Common myeloid progenitor, CD34-positive (primary cell): ENCODE measurements around the gene LOXL1.
A peak's percentile ranks its signal among the peaks of the same experiment; 100 is the strongest.

Experiments used
- CTCF ChIA-PET: fragments of 350-600 bp; sonication (Branson Sonifier 250); formaldehyde crosslinking; loops from one replicate; lab custom pipeline; 2021; ENCODE audit warnings: antibody characterized with exemption; lab: Charles Lee
- POLR2A ChIA-PET: fragments of 350-600 bp; sonication (Branson Sonifier 250); formaldehyde crosslinking; loops from one replicate; lab custom pipeline; 2021; ENCODE audit warnings: antibody characterized with exemption; lab: Charles Lee
- DNase-seq, 3 donors: peaks; one replicate each; pipeline versions ENCODE4 v3.0.0 to v3.0.0-alpha.2; 2013
- H3K27ac ChIP-seq, 2 experiments: 1 replicate in 1 of 2; 2 replicates in 1 of 2; pipeline ENCODE4 v1.7.0; 2013; ENCODE audit warnings: inconsistent platforms in 2 of 2, low read length in 2 of 2, mild to moderate bottlenecking in 2 of 2, low read depth in 1 of 2, moderate library complexity in 1 of 2; ENCODE audit not compliant: severe bottlenecking in 2 of 2, insufficient read depth in 1 of 2, poor library complexity in 1 of 2
- H3K27me3 ChIP-seq, 5 experiments: replicated peaks in 2 of 5; 1 replicate in 3 of 5; 2 replicates in 2 of 5; pipeline versions ENCODE4 v1.6.1 to v1.7.0; 2013; ENCODE audit warnings: low read length in 4 of 5, mild to moderate bottlenecking in 2 of 5, moderate library complexity in 2 of 5, inconsistent platforms in 1 of 5; ENCODE audit not compliant: insufficient read depth in 5 of 5, control insufficient read depth in 4 of 5
- H3K36me3 ChIP-seq, 4 experiments: 1 replicate in 2 of 4; 2 replicates in 2 of 4; pipeline versions ENCODE4 v1.6.1 to v1.7.0; 2013; ENCODE audit warnings: low read length in 3 of 4, control low read depth in 1 of 4, mild to moderate bottlenecking in 1 of 4; ENCODE audit not compliant: control insufficient read depth in 4 of 4, insufficient read depth in 4 of 4
- H3K4me1 ChIP-seq, 4 experiments: 1 replicate in 3 of 4; 2 replicates in 1 of 4; pipeline versions ENCODE4 v1.6.1 to v1.7.1; 2013; ENCODE audit warnings: low read length in 3 of 4, mild to moderate bottlenecking in 3 of 4, control low read depth in 1 of 4, inconsistent platforms in 1 of 4, moderate library complexity in 1 of 4; ENCODE audit not compliant: control insufficient read depth in 4 of 4, insufficient read depth in 4 of 4; ENCODE audit errors: control extremely low read depth in 1 of 4
- H3K4me3 ChIP-seq, 7 experiments: 1 replicate in 4 of 7; 2 replicates in 3 of 7; pipeline versions ENCODE4 v1.5.1 to v1.7.0; 2013; ENCODE audit warnings: mild to moderate bottlenecking in 7 of 7, low read length in 6 of 7, moderate library complexity in 6 of 7, inconsistent platforms in 2 of 7, low read depth in 2 of 7, control low read depth in 1 of 7; ENCODE audit not compliant: insufficient read depth in 4 of 7, control insufficient read depth in 1 of 7; ENCODE audit errors: extremely low read depth in 1 of 7
- H3K9me3 ChIP-seq, 5 experiments: 1 replicate in 4 of 5; 2 replicates in 1 of 5; pipeline versions ENCODE4 v1.6.1 to v1.7.1; 2013; ENCODE audit warnings: low read length in 4 of 5, mild to moderate bottlenecking in 2 of 5, inconsistent platforms in 1 of 5, low read depth in 1 of 5, moderate library complexity in 1 of 5; ENCODE audit not compliant: control insufficient read depth in 4 of 5, insufficient read depth in 2 of 5; ENCODE audit errors: control extremely low read depth in 1 of 5
- WGBS: methylation state at CpG from one replicate; pipeline ENCODE4 v1.1.5; 2013; ENCODE audit not compliant: insufficient coverage; 5-methylcytosine and 5-hydroxymethylcytosine counted together

The LOXL1 gene

GRCh38 chr15:73994912-73995622, 68.8 kb downstream of the LOXL1 start:
- peaks cover 25 to 85% (median 72%) of the 10 kb centered on the region in 4 experiments for H3K4me1 ChIP-seq
- POLR2A ChIA-PET, result interaction anchor here (0.8 to 1.4 kb wide), 3 partner anchors 10 to 22 kb away, joined by 3 read pairs; no protein-coding TSS in a partner anchor
- H3K27me3 ChIP-seq, result no peaks in the 10 kb centered on the region
- H3K4me3 ChIP-seq, result peak overlapping the region; percentile 58 to 99 (median 88)
- WGBS, result 0% methylated on average over 14 of the region's 18 CpGs
- peak overlapping the region; percentile 74 to 95 for H3K27ac ChIP-seq
- CTCF ChIA-PET, result interaction anchor here (0.7 to 11.1 kb wide), 11 partner anchors 10 to 41 kb away, joined by 3 to 96 read pairs (median 6); no protein-coding TSS in a partner anchor
- H3K9me3 ChIP-seq, result no peaks in the 10 kb centered on the region
- H3K36me3 ChIP-seq, result peaks cover 2 to 25% (median 13%) of the 10 kb centered on the region in 4 experiments
- DNase-seq, result no peak

DNA sequence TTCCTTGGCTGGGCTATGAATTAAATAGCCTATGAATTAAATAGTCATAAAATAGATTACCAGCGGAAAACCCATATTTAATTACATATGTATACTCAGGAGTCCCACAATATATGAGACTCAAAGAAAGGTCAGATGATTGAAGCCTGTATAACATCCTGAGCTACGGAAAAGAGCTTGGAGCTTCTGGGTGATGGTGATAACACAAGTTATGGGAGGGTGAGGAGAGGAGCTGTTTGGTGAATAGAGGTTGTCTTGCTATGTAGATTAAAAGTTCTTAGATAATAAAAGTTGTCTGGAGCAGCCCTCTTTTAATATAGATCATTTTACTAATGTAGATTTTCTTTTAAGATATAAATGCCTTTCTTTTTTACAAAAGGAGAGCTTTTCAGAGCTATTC, 70.0 kb downstream of the LOXL1 start:
- peak overlapping the region in 1 of 2 experiments; percentile 95 for H3K27ac ChIP-seq
- WGBS, result 29% methylated on average over 1 of the region's 2 CpGs
- ChIA-PET CTCF (interaction anchor here (0.9 to 2.8 kb wide), 9 partner anchors 8 to 39 kb away, joined by 3 to 12 read pairs (median 4); no protein-coding TSS in a partner anchor), POLR2A (no interaction called here)
- H3K9me3 ChIP-seq, result no peaks in the 10 kb centered on the region
- H3K27me3 ChIP-seq, result no peaks in the 10 kb centered on the region
- H3K4me1 ChIP-seq, result peaks cover 28 to 76% (median 69%) of the 10 kb centered on the region in 4 experiments
- peak overlapping the region in 6 of 7 experiments; percentile 86 to 99 (median 89) for H3K4me3 ChIP-seq
- peaks cover 5 to 30% (median 16%) of the 10 kb centered on the region in 4 experiments for H3K36me3 ChIP-seq
- no peak for DNase-seq

GRCh38 chr15:73996939-73997338, 70.7 kb downstream of the LOXL1 start:
- no peaks in the 10 kb centered on the region for H3K27me3 ChIP-seq
- CTCF ChIA-PET, result interaction anchor here (0.9 to 1.5 kb wide), 8 partner anchors 9 to 40 kb away, joined by 3 to 5 read pairs (median 4); no protein-coding TSS in a partner anchor
- POLR2A ChIA-PET, result no interaction called here
- H3K36me3 ChIP-seq, result peaks cover 5 to 35% (median 20%) of the 10 kb centered on the region in 4 experiments
- peak overlapping the region in 1 of 2 experiments; percentile 95 for H3K27ac ChIP-seq
- H3K4me3 ChIP-seq, result peak overlapping the region in 6 of 7 experiments; percentile 66 to 99 (median 89)
- peak; percentile 46 to 76 (median 73) for DNase-seq
- H3K9me3 ChIP-seq, result no peaks in the 10 kb centered on the region
- peaks cover 26 to 70% (median 62%) of the 10 kb centered on the region in 4 experiments for H3K4me1 ChIP-seq
- WGBS, result 7% methylated on average over 3 of the region's 5 CpGs

DNA sequence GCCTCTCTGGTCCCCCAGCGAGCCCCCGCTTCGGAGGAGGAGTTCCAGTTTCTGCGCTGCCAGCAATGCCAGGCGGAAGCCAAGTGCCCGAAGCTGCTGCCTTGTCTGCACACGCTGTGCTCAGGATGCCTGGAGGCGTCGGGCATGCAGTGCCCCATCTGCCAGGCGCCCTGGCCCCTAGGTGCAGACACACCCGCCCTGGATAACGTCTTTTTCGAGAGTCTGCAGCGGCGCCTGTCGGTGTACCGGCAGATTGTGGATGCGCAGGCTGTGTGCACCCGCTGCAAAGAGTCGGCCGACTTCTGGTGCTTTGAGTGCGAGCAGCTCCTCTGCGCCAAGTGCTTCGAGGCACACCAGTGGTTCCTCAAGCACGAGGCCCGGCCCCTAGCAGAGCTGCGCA, 71.7 kb downstream of the LOXL1 start:
- no peak for DNase-seq
- ChIA-PET POLR2A (interaction anchor here (1.2 kb wide), 1 partner anchor 9 kb away, joined by 4 read pairs; no protein-coding TSS in a partner anchor), CTCF (no interaction called here)
- H3K27ac ChIP-seq, result no peak overlapping the region
- H3K9me3 ChIP-seq, result no peaks in the 10 kb centered on the region
- peaks cover 26 to 63% (median 54%) of the 10 kb centered on the region in 4 experiments for H3K4me1 ChIP-seq
- 98% methylated on average over 27 of the region's 27 CpGs for WGBS
- peaks cover 5 to 45% (median 22%) of the 10 kb centered on the region in 4 experiments for H3K36me3 ChIP-seq
- H3K27me3 ChIP-seq, result no peaks in the 10 kb centered on the region
- peak overlapping the region in 4 of 7 experiments; percentile 86 to 99 (median 91) for H3K4me3 ChIP-seq
